GM23338 (cell line): Measurements from ENCODE around the gene EGFL7. TPM values are rescaled to one million over a fixed set of nuclear protein-coding genes. Genes with fewer than 3 reads are reported as not detected.

Experiments used
- ATAC-seq: fragments of 200-7000 bp; cut with Tn5 transposase; 3 replicates; pipeline ENCODE4 v1.9.1; 2020
- DNase-seq: peaks from one replicate; pipeline ENCODE4 v3.0.0-alpha.2; 2015; ENCODE audit warnings: low spot score
- H2AFZ ChIP-seq: fragments of 200-600 bp; sonication (generic); 2 replicates; pipeline ENCODE4 v1.8.0; 2016; ENCODE audit warnings: antibody characterized with exemption, mild to moderate bottlenecking, moderate library complexity
- H3F3A ChIP-seq: fragments of 200-600 bp; sonication (generic); replicated peaks from 2 replicates; pipeline ENCODE4 v1.8.0; 2017; ENCODE audit warnings: antibody characterized with exemption, mixed run types, low read depth
- H3K27ac ChIP-seq: fragments of 200-600 bp; sonication (generic); 2 replicates; pipeline ENCODE4 v1.6.1; 2016; ENCODE audit warnings: low read depth
- H3K27me3 ChIP-seq: fragments of 200-600 bp; sonication (generic); 2 replicates; pipeline ENCODE4 v1.8.0; 2016; ENCODE audit warnings: mild to moderate bottlenecking, mixed run types, moderate library complexity; ENCODE audit not compliant: insufficient read depth
- H3K36me3 ChIP-seq: fragments of 200-600 bp; sonication (generic); 2 replicates; pipeline ENCODE4 v1.8.0; 2016; ENCODE audit warnings: mild to moderate bottlenecking; ENCODE audit not compliant: insufficient read depth
- H3K4me1 ChIP-seq: fragments of 200-600 bp; sonication (generic); 2 replicates; pipeline ENCODE4 v1.8.0; 2016; ENCODE audit warnings: mild to moderate bottlenecking, moderate library complexity; ENCODE audit not compliant: insufficient read depth
- H3K4me2 ChIP-seq: fragments of 200-600 bp; sonication (generic); 2 replicates; pipeline ENCODE4 v1.7.1; 2017; ENCODE audit warnings: mixed run types
- H3K4me3 ChIP-seq: fragments of 200-600 bp; sonication (generic); 2 replicates; pipeline ENCODE4 v1.6.1; 2016; ENCODE audit warnings: mixed run types
- H3K79me2 ChIP-seq: fragments of 200-600 bp; sonication (generic); replicated peaks from 2 replicates; pipeline ENCODE4 v1.8.0; 2017; ENCODE audit warnings: mild to moderate bottlenecking; ENCODE audit not compliant: insufficient read depth
- H3K9me2 ChIP-seq: fragments of 200-600 bp; sonication (generic); 2 replicates; pipeline ENCODE4 v1.8.0; 2017; ENCODE audit not compliant: insufficient read depth
- H4K20me1 ChIP-seq: fragments of 200-600 bp; sonication (generic); replicated peaks from 2 replicates; pipeline ENCODE4 v1.8.0; 2017; ENCODE audit warnings: mild to moderate bottlenecking; ENCODE audit not compliant: insufficient read depth
- H3K27ac Mint-ChIP-seq: 2 replicates; pipeline ENCODE4 v1.8.0; 2020; ENCODE audit warnings: inconsistent platforms, mild to moderate bottlenecking, moderate library complexity, mixed read lengths
- H3K27me3 Mint-ChIP-seq: 3 replicates; pipeline ENCODE4 v1.8.0; 2022; ENCODE audit warnings: low read depth, mild to moderate bottlenecking, moderate library complexity, mixed read lengths, inconsistent platforms; ENCODE audit not compliant: insufficient read depth, poor library complexity
- H3K36me3 Mint-ChIP-seq: 3 replicates; pipeline ENCODE4 v1.8.0; 2021; ENCODE audit warnings: low read depth, mild to moderate bottlenecking, inconsistent platforms, moderate library complexity, mixed read lengths
- H3K4me1 Mint-ChIP-seq: 3 replicates; pipeline ENCODE4 v1.8.0; 2020; ENCODE audit warnings: mild to moderate bottlenecking, inconsistent platforms, mixed read lengths
- H3K4me3 Mint-ChIP-seq: 3 replicates; pipeline ENCODE4 v1.8.0; 2021; ENCODE audit warnings: moderate library complexity, mild to moderate bottlenecking, inconsistent platforms, mixed read lengths
- H3K9me3 Mint-ChIP-seq: 3 replicates; pipeline ENCODE4 v1.8.0; 2020; ENCODE audit warnings: moderate library complexity, mild to moderate bottlenecking, inconsistent platforms, mixed read lengths
- ETS1 ChIP-seq: IDR thresholded peaks from 2 replicates; pipeline ENCODE4 v1.6.1; 2016; ENCODE audit warnings: antibody characterized with exemption
- EZH2 ChIP-seq: fragments of 200-600 bp; sonication (generic); IDR thresholded peaks from one replicate; pipeline ENCODE4 v1.8.0; 2017; ENCODE audit warnings: antibody characterized with exemption, mild to moderate bottlenecking, low read depth; ENCODE audit not compliant: unreplicated experiment
- EZH2phosphoT487 ChIP-seq: fragments of 200-600 bp; sonication (generic); IDR thresholded peaks from one replicate; pipeline ENCODE4 v1.8.1; 2018; ENCODE audit warnings: antibody characterized with exemption; ENCODE audit not compliant: unreplicated experiment
- JUNB ChIP-seq: IDR thresholded peaks from one replicate; pipeline ENCODE4 v1.6.1; 2016; ENCODE audit warnings: antibody characterized with exemption; ENCODE audit not compliant: unreplicated experiment
- NANOG ChIP-seq: IDR thresholded peaks from 2 replicates; pipeline ENCODE4 v1.6.1; 2016; ENCODE audit warnings: antibody characterized with exemption, borderline replicate concordance
- REST ChIP-seq: IDR thresholded peaks from one replicate; pipeline ENCODE4 v1.6.1; 2018; ENCODE audit warnings: antibody characterized with exemption; ENCODE audit not compliant: unreplicated experiment
- ZNF114 ChIP-seq: fragments of 250-450 bp; sonication (Bioruptor Pico); IDR thresholded peaks from 2 replicates; pipeline ENCODE4 v1.5.0; 2020; ENCODE audit warnings: mild to moderate bottlenecking, moderate library complexity
- ZNF331 ChIP-seq: fragments of 250-450 bp; sonication (Bioruptor Pico); IDR thresholded peaks from 2 replicates; pipeline ENCODE4 v1.5.0; 2020; ENCODE audit warnings: low read depth, mild to moderate bottlenecking, moderate library complexity
- ZNF462 ChIP-seq: fragments of 250-450 bp; sonication (Bioruptor Pico); IDR thresholded peaks from 2 replicates; pipeline ENCODE4 v1.5.0; 2020; ENCODE audit warnings: mild to moderate bottlenecking, moderate library complexity
- polyA plus RNA-seq: library from polyadenylated mRNA; unstranded; fragments of >200 nt; fragmentation: Nextera tagmentation; extraction: Ambion mirVana; gene quantifications from 2 replicates; pipeline ENCODE4 v1.2.1, GENCODE V29; 2016
- total RNA-seq: library from RNA; depleted of rRNA; stranded (reverse); fragments of >200 nt; shearing (Covaris generic); gene quantifications from 2 replicates; pipeline ENCODE4 v1.2.3, GENCODE V29; 2014

EGFL7 gene
- total and polyA plus RNA-seq, 2 experiments from 2014 or later: 44.4 to 60.8 TPM

- ATAC-seq (no peak), DNase-seq (no peak)
- no peaks in the 10 kb centered on the region for H3K27me3 ChIP-seq
- H3K79me2 ChIP-seq: no peaks in the 10 kb centered on the region
- no peak overlapping the region for H2AFZ ChIP-seq
- Mint-ChIP-seq H3K27ac (no peak overlapping the region), H3K4me3 (no peak overlapping the region), H3K4me1 (peaks cover 4% of the 10 kb centered on the region; the same call in 1 of the 3 replicates), H3K27me3 (peaks cover 2% of the 10 kb centered on the region), H3K36me3 (no peaks in the 10 kb centered on the region), H3K9me3 (no peaks in the 10 kb centered on the region)
- H3F3A ChIP-seq: no peaks in the 10 kb centered on the region; the same call in 1 of the 2 replicates
- H3K27ac ChIP-seq: no peak overlapping the region
- no peaks in the 10 kb centered on the region for H3K9me2 ChIP-seq
- TF ChIP-seq REST (no peak), EZH2phosphoT487 (no peak), ZNF331 (CRISPR knock-in tag) (no peak), EZH2 (no peak), NANOG (no peak), ETS1 (no peak), ZNF114 (CRISPR knock-in tag) (no peak), JUNB (no peak), ZNF462 (CRISPR knock-in tag) (no peak)
- no peaks in the 10 kb centered on the region for H4K20me1 ChIP-seq
- no peak overlapping the region for H3K4me2 ChIP-seq
- H3K4me1 ChIP-seq: no peaks in the 10 kb centered on the region; the same call in 1 of the 2 replicates
- no peak overlapping the region for H3K4me3 ChIP-seq
- no peaks in the 10 kb centered on the region for H3K36me3 ChIP-seq
Measured at GRCh38 chr9:136642439-136642921, 20.2 kb upstream of the EGFL7 start.
